WTC11 (cell line): ENCODE measurements around the gene KDM2B.

Experiments used
- CBFB ChIP-seq: sonication (generic); formaldehyde crosslinking; IDR thresholded peaks from 2 replicates; pipeline ENCODE4 v1.8.1; 2022; ENCODE audit warnings: mild to moderate bottlenecking, low read depth, missing genetic modification reagents
- CREB1 ChIP-seq: sonication (generic); formaldehyde crosslinking; IDR thresholded peaks from 2 replicates; pipeline ENCODE4 v1.8.0; 2023; ENCODE audit warnings: mild to moderate bottlenecking, missing genetic modification reagents
- NFE2L1 ChIP-seq: sonication (generic); formaldehyde crosslinking; IDR thresholded peaks from 2 replicates; pipeline ENCODE4 v1.8.1; 2023; ENCODE audit warnings: missing genetic modification reagents
- RELA ChIP-seq: sonication (generic); formaldehyde crosslinking; IDR thresholded peaks from 2 replicates; pipeline ENCODE4 v1.8.1; 2022; ENCODE audit warnings: missing genetic modification reagents, mild to moderate bottlenecking, borderline replicate concordance
- ZNF416 ChIP-seq: fragments of 250-450 bp; sonication (Bioruptor Pico); IDR thresholded peaks from 2 replicates; pipeline ENCODE4 v1.9.0; 2021; ENCODE audit warnings: mild to moderate bottlenecking, inconsistent platforms
- ZNF423 ChIP-seq: fragments of 250-450 bp; sonication (Bioruptor Pico); IDR thresholded peaks from 2 replicates; pipeline ENCODE4 v2.1.2; 2022; ENCODE audit warnings: mild to moderate bottlenecking, moderate library complexity
- TF ChIP-seq, protein P1 (sequence below): fragments of 200-600 bp; IDR thresholded peaks from 2 replicates; pipeline ENCODE4 v1.8.0; 2022; ENCODE audit warnings: antibody characterized with exemption
- TF ChIP-seq, protein P2 (sequence below): sonication (generic); formaldehyde crosslinking; IDR thresholded peaks from 2 replicates; pipeline ENCODE4 v1.8.0; 2022; ENCODE audit warnings: mild to moderate bottlenecking, missing genetic modification reagents
- TF ChIP-seq, protein P3 (sequence below): sonication (generic); formaldehyde crosslinking; conservative IDR thresholded peaks from 2 replicates; pipeline ENCODE4 v1.8.1; 2023; ENCODE audit warnings: mild to moderate bottlenecking, low read depth, missing genetic modification reagents, moderate library complexity
- TF ChIP-seq, protein P4 (sequence below): sonication (generic); formaldehyde crosslinking; IDR thresholded peaks from 2 replicates; pipeline ENCODE4 v1.8.1; 2023; ENCODE audit warnings: mild to moderate bottlenecking, missing genetic modification reagents, moderate library complexity

DNA sequence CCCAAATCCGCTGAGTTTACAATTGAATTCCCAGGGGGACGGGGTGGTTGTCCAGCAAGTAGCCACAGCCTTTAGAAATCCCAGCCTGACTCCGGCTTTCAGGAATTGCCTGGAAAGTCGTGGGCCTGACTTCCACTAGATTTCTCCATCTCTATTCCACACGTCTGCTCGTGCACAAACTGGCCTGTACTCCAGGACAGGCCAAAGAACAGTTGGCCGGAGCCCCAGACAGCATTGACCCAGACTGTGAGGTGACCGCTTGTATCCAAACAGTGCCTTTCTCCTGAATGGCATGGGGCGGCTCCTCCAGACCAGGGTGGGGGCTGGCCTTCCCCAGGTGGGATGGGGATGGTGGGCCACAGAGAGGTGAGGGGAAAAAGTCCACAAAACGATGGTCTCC is 62.2 kb downstream of the KDM2B start:
- TF ChIP-seq, protein P1, sequence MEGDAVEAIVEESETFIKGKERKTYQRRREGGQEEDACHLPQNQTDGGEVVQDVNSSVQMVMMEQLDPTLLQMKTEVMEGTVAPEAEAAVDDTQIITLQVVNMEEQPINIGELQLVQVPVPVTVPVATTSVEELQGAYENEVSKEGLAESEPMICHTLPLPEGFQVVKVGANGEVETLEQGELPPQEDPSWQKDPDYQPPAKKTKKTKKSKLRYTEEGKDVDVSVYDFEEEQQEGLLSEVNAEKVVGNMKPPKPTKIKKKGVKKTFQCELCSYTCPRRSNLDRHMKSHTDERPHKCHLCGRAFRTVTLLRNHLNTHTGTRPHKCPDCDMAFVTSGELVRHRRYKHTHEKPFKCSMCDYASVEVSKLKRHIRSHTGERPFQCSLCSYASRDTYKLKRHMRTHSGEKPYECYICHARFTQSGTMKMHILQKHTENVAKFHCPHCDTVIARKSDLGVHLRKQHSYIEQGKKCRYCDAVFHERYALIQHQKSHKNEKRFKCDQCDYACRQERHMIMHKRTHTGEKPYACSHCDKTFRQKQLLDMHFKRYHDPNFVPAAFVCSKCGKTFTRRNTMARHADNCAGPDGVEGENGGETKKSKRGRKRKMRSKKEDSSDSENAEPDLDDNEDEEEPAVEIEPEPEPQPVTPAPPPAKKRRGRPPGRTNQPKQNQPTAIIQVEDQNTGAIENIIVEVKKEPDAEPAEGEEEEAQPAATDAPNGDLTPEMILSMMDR: no peak
- TF ChIP-seq CREB1 (CRISPR knock-in tag) (no peak), NFE2L1 (CRISPR knock-in tag) (no peak), ZNF416 (no peak), CBFB (CRISPR knock-in tag) (no peak), ZNF423 (CRISPR knock-in tag) (no peak), RELA (no peak)
- TF ChIP-seq, protein P2, sequence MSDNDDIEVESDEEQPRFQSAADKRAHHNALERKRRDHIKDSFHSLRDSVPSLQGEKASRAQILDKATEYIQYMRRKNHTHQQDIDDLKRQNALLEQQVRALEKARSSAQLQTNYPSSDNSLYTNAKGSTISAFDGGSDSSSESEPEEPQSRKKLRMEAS: no peak
- TF ChIP-seq, protein P3, sequence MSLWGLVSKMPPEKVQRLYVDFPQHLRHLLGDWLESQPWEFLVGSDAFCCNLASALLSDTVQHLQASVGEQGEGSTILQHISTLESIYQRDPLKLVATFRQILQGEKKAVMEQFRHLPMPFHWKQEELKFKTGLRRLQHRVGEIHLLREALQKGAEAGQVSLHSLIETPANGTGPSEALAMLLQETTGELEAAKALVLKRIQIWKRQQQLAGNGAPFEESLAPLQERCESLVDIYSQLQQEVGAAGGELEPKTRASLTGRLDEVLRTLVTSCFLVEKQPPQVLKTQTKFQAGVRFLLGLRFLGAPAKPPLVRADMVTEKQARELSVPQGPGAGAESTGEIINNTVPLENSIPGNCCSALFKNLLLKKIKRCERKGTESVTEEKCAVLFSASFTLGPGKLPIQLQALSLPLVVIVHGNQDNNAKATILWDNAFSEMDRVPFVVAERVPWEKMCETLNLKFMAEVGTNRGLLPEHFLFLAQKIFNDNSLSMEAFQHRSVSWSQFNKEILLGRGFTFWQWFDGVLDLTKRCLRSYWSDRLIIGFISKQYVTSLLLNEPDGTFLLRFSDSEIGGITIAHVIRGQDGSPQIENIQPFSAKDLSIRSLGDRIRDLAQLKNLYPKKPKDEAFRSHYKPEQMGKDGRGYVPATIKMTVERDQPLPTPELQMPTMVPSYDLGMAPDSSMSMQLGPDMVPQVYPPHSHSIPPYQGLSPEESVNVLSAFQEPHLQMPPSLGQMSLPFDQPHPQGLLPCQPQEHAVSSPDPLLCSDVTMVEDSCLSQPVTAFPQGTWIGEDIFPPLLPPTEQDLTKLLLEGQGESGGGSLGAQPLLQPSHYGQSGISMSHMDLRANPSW (CRISPR knock-in tag): no peak
- TF ChIP-seq, protein P4, sequence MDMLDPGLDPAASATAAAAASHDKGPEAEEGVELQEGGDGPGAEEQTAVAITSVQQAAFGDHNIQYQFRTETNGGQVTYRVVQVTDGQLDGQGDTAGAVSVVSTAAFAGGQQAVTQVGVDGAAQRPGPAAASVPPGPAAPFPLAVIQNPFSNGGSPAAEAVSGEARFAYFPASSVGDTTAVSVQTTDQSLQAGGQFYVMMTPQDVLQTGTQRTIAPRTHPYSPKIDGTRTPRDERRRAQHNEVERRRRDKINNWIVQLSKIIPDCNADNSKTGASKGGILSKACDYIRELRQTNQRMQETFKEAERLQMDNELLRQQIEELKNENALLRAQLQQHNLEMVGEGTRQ (CRISPR knock-in tag): no peak
